CD4-positive, alpha-beta T cell (primary cell): ENCODE data around the gene DEFB118. TPM values are rescaled to one million over a fixed set of nuclear protein-coding genes. Genes with fewer than 3 reads are reported as not detected.

ENCODE experiments used
- ATAC-seq: fragments of 200-7000 bp; cut with Tn5 transposase; one replicate; pipeline ENCODE4 v1.10.0; 2022; ENCODE audit warnings: mild to moderate bottlenecking; ENCODE audit not compliant: poor library complexity
- CTCF ChIA-PET: fragments of 350-600 bp; sonication (Branson Sonifier 250); formaldehyde crosslinking; loops from one replicate; lab custom pipeline; 2021; ENCODE audit warnings: antibody characterized with exemption, inconsistent platforms; lab: Charles Lee
- POLR2A ChIA-PET: fragments of 350-600 bp; sonication (Branson Sonifier 250); formaldehyde crosslinking; loops from one replicate; lab custom pipeline; 2021; ENCODE audit warnings: antibody characterized with exemption, inconsistent platforms; lab: Charles Lee
- DNase-seq, 14 experiments: peaks; one replicate each; pipeline ENCODE4 v3.0.0-alpha.2; 2013 to 2020; ENCODE audit warnings: mixed read lengths in 2 of 14
- H3K27ac ChIP-seq, 2 donors: one replicate each; pipeline versions ENCODE4 v1.5.1 to v1.7.0; 2013; ENCODE audit warnings: low read length in 2 of 2, low read depth in 1 of 2, mild to moderate bottlenecking in 1 of 2
- H3K27me3 ChIP-seq, 2 experiments: 1 replicate in 1 of 2; 2 replicates in 1 of 2; pipeline versions ENCODE4 v1.6.1 to v1.7.0; 2013; ENCODE audit warnings: low read length in 2 of 2, control low read depth in 1 of 2, mild to moderate bottlenecking in 1 of 2, moderate library complexity in 1 of 2; ENCODE audit not compliant: insufficient read depth in 2 of 2, control insufficient read depth in 1 of 2
- H3K36me3 ChIP-seq: one replicate; pipeline ENCODE4 v1.6.1; 2013; ENCODE audit warnings: low read length, control low read depth; ENCODE audit not compliant: insufficient read depth
- H3K4me1 ChIP-seq: one replicate; pipeline ENCODE4 v1.6.1; 2013; ENCODE audit warnings: low read length, control low read depth; ENCODE audit not compliant: insufficient read depth
- H3K4me3 ChIP-seq: one replicate; pipeline ENCODE4 v1.5.1; 2013; ENCODE audit warnings: mild to moderate bottlenecking, low read length, moderate library complexity
- H3K9me3 ChIP-seq, 2 experiments: 1 replicate in 1 of 2; 2 replicates in 1 of 2; pipeline versions ENCODE4 v1.6.1 to v1.7.0; 2013; ENCODE audit warnings: low read length in 2 of 2, mild to moderate bottlenecking in 2 of 2, control low read depth in 1 of 2, moderate library complexity in 1 of 2; ENCODE audit not compliant: control insufficient read depth in 1 of 2, insufficient read depth in 1 of 2
- H3K27ac Mint-ChIP-seq: one replicate; pipeline ENCODE4 v1.8.0; 2020; ENCODE audit warnings: mixed read lengths
- H3K27me3 Mint-ChIP-seq: one replicate; pipeline ENCODE4 v1.8.0; 2021; ENCODE audit warnings: mixed read lengths
- H3K36me3 Mint-ChIP-seq: one replicate; pipeline ENCODE4 v1.8.0; 2021; ENCODE audit warnings: low read depth, mixed read lengths
- H3K4me1 Mint-ChIP-seq: one replicate; pipeline ENCODE4 v1.8.0; 2021; ENCODE audit warnings: low read depth, mixed read lengths
- H3K4me3 Mint-ChIP-seq: one replicate; pipeline ENCODE4 v1.8.0; 2020; ENCODE audit warnings: mild to moderate bottlenecking, mixed read lengths
- H3K9me3 Mint-ChIP-seq: one replicate; pipeline ENCODE4 v1.8.0; 2020; ENCODE audit warnings: mixed read lengths
- intact Hi-C, 2 experiments: fragments of 100-400 bp; cut with DNase I in 1 of 2; cut with micrococcal nuclease in 1 of 2; formaldehyde crosslinking; loops; one replicate each; pipeline versions ENCODE4 v1.15.1 to v1.9.0; 2023 to 2025; cut with DNase I, micrococcal nuclease
- polyA plus RNA-seq, 2 donors: library from polyadenylated mRNA; unstranded; fragments of 120-200 nt; gene quantifications; one replicate each; pipeline ENCODE4 v1.2.1, GENCODE V29; 2013
- total RNA-seq, 174 experiments: library from RNA in 2 of 174; stranded (reverse) in 2 of 174; gene quantifications; one replicate each; pipeline ENCODE4 v1.2.3 and lab custom pipeline; 2021 to 2026
- TF ChIP-seq, protein P1 (sequence below): fragments of 200-600 bp; IDR thresholded peaks from one replicate; pipeline ENCODE4 v1.8.0; 2022; ENCODE audit warnings: antibody characterized with exemption, mild to moderate bottlenecking

Gene DEFB118, protein sequence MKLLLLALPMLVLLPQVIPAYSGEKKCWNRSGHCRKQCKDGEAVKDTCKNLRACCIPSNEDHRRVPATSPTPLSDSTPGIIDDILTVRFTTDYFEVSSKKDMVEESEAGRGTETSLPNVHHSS
- total RNA-seq (not detected), total RNA-seq (lab: John Stamatoyannopoulos, UW) (0 to 0.08 (median 0) reads per million in 172 experiments)
- polyA plus RNA-seq (2013, experiment 1 of 2) = not detected
- not detected for polyA plus RNA-seq (2013, experiment 2 of 2)

DNA sequence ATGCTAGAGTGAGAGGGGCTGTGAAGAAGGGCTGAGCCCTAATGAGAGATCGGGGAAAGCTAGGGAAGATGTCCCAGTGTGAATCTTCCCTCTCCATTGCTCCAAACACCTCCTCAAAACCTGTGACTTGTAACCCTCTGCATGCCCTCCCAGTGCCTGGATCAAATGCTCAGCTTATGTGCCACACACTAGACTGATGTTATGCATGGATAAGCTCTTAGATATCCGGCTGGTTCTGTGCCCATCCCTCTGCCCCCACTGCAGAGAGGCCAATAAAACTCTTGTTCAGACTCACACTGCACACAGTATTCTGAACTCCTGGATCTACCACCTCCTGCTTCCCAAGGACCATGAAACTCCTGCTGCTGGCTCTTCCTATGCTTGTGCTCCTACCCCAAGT, at the start of gene DEFB118:
Gene DEFB118 (plus strand): TSS at position 301 of the 400 bp plus-strand sequence. CDS start 50 bp downstream, at position 351.
- no peaks in the 10 kb centered on the region for H3K36me3 Mint-ChIP-seq
- H3K9me3 Mint-ChIP-seq = peaks cover 3% of the 10 kb centered on the region
- H3K27ac Mint-ChIP-seq = no peak within 1 kb of the TSS
- peaks cover 0 to 5% of the 10 kb centered on the region in 2 experiments for H3K9me3 ChIP-seq
- no peaks in the 10 kb centered on the region for H3K4me1 ChIP-seq
- ChIA-PET CTCF (interaction anchor here (0.7 kb wide), 1 partner anchor 29 kb away, joined by 3 read pairs; no protein-coding TSS in a partner anchor), POLR2A (no interaction called here)
- intact Hi-C loops = no loop called here
- no peak for DNase-seq
- ATAC-seq = no peak
- H3K4me1 Mint-ChIP-seq = no peaks in the 10 kb centered on the region
- no peaks in the 10 kb centered on the region for H3K27me3 ChIP-seq
- TF ChIP-seq, protein P1, sequence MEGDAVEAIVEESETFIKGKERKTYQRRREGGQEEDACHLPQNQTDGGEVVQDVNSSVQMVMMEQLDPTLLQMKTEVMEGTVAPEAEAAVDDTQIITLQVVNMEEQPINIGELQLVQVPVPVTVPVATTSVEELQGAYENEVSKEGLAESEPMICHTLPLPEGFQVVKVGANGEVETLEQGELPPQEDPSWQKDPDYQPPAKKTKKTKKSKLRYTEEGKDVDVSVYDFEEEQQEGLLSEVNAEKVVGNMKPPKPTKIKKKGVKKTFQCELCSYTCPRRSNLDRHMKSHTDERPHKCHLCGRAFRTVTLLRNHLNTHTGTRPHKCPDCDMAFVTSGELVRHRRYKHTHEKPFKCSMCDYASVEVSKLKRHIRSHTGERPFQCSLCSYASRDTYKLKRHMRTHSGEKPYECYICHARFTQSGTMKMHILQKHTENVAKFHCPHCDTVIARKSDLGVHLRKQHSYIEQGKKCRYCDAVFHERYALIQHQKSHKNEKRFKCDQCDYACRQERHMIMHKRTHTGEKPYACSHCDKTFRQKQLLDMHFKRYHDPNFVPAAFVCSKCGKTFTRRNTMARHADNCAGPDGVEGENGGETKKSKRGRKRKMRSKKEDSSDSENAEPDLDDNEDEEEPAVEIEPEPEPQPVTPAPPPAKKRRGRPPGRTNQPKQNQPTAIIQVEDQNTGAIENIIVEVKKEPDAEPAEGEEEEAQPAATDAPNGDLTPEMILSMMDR = no peak
- no peaks in the 10 kb centered on the region for H3K36me3 ChIP-seq
- no peak within 1 kb of the TSS for H3K27ac ChIP-seq
- no peak within 1 kb of the TSS for H3K4me3 Mint-ChIP-seq
- no peak within 1 kb of the TSS for H3K4me3 ChIP-seq
- H3K27me3 Mint-ChIP-seq = no peaks in the 10 kb centered on the region

DNA sequence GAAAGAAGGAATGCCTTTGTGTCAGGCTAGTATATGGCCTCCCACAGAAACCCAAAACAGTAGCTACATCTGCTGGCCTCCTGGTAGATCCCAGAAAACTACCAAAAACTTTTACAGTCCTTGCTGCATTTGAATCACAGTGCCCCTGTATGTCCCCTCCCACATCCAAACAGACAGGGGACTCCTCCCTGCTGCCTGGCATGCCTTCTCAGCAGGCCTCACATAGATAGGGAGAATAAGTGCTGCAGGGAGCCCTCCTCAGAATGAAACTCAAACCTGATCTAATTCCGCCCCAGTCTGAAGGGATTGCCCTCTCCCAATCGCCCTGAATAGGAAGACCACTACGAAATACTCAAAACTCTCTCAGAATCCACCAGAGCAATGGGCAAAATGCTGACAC, 45.9 kb upstream of the DEFB118 start:
- peaks cover 5% of the 10 kb centered on the region for H3K27me3 Mint-ChIP-seq
- no peaks in the 10 kb centered on the region for H3K36me3 Mint-ChIP-seq
- intact Hi-C loops = no loop called here
- peaks cover 22% of the 10 kb centered on the region for H3K9me3 Mint-ChIP-seq
- peaks cover 13 to 15% of the 10 kb centered on the region in 2 experiments for H3K9me3 ChIP-seq
- no peaks in the 10 kb centered on the region for H3K4me1 ChIP-seq
- H3K36me3 ChIP-seq = no peaks in the 10 kb centered on the region
- H3K4me3 ChIP-seq = no peak overlapping the region
- ChIA-PET POLR2A (no interaction called here), CTCF (no interaction called here)
- no peaks in the 10 kb centered on the region for H3K27me3 ChIP-seq
- no peaks in the 10 kb centered on the region for H3K4me1 Mint-ChIP-seq
- no peak overlapping the region for H3K27ac ChIP-seq
- H3K4me3 Mint-ChIP-seq = no peak overlapping the region
- TF ChIP-seq, protein P1 = no peak
- no peak for DNase-seq
- ATAC-seq = no peak
- no peak overlapping the region for H3K27ac Mint-ChIP-seq

DNA sequence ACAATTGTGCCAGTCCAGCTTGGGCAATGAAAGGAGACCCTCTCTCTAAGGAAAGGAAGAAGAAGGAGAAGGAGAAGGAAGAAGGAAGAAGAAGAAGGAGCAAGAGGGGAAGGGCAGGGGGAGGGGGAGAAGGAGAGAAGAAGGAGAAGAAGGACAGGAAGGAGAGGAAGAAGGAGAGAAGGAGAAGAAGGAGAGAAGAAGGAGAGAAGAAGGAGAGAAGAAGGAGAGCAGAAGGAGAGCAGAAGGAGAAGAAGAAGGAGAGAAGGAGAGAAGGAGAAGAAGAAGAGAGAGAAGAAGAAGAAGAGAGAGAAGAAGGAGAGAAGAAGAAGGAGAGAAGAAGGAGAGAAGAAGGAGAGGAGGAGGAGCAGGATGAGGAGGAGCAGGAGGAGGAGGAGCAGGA, 37.5 kb upstream of the DEFB118 start:
- Histone ChIP-seq H3K27me3 (peaks cover 0 to 2% of the 10 kb centered on the region in 2 experiments), H3K4me1 (no peaks in the 10 kb centered on the region), H3K27ac (no peak overlapping the region), H3K4me3 (no peak overlapping the region), H3K9me3 (peaks cover 0 to 4% of the 10 kb centered on the region in 2 experiments), H3K36me3 (no peaks in the 10 kb centered on the region)
- H3K9me3 Mint-ChIP-seq = peaks cover 9% of the 10 kb centered on the region
- ATAC-seq (no peak), DNase-seq (no peak)
- H3K4me3 Mint-ChIP-seq = no peak overlapping the region
- ChIA-PET CTCF (no interaction called here), POLR2A (no interaction called here)
- intact Hi-C loops = no loop called here
- no peaks in the 10 kb centered on the region for H3K27me3 Mint-ChIP-seq
- H3K4me1 Mint-ChIP-seq = no peaks in the 10 kb centered on the region
- H3K27ac Mint-ChIP-seq = no peak overlapping the region
- TF ChIP-seq, protein P1 = no peak
- H3K36me3 Mint-ChIP-seq = no peaks in the 10 kb centered on the region
